Daoy (cell line): ENCODE data around the gene DNAH9. TPM values are rescaled to one million over a fixed set of nuclear protein-coding genes. Genes with fewer than 3 reads are reported as not detected.
A peak's percentile ranks its signal among the peaks of the same experiment; 100 is the strongest.

Source experiments
- DNase-seq: peaks from one replicate; pipeline ENCODE4 v3.0.0-alpha.2; 2015; ENCODE audit warnings: low read depth
- total RNA-seq: library from RNA; depleted of rRNA; stranded (reverse); fragments of >200 nt; shearing (Covaris generic); gene quantifications from 2 replicates; pipeline ENCODE4 v1.2.3, GENCODE V29; 2014

Gene DNAH9
- total RNA-seq, 1 experiment from 2014 or later: 0.74 TPM

GRCh38 chr17:11848330-11848729 lies 250.1 kb downstream of the DNAH9 start:
- DNase-seq: no peak

- no peak for DNase-seq
These were observed 254.0 kb downstream of the DNAH9 start for GRCh38 chr17:11852231-11852630.

DNA sequence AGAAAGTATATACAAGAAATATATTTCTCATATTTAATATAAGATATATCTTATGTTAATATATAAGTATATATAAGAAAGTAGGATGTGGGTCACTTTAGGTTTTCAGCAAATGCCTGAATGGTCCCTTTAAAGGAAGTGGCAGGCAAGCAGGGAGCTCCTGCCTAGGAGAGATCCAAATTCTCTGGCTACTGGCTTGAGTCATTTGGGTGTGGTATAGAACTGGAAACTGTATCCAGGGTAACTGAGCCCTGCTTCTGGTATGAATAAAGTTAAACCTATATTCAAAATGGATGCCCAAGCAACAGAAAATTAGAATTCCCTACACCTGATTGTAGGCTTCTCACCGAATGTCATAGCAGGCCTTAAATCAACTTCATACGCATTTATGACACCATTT lies 254.6 kb downstream of the DNAH9 start:
- DNase-seq: peak; percentile 55

GRCh38 chr17:11853321-11854151 lies 255.3 kb downstream of the DNAH9 start:
- DNase-seq: peak; percentile 41

- DNase-seq: no peak
These were observed 257.0 kb downstream of the DNAH9 start for GRCh38 chr17:11855306-11855705.

- no peak for DNase-seq
These were observed 258.7 kb downstream of the DNAH9 start for GRCh38 chr17:11857006-11857405.

GRCh38 chr17:11869680-11870394 lies 271.6 kb downstream of the DNAH9 start:
- DNase-seq: no peak

DNA sequence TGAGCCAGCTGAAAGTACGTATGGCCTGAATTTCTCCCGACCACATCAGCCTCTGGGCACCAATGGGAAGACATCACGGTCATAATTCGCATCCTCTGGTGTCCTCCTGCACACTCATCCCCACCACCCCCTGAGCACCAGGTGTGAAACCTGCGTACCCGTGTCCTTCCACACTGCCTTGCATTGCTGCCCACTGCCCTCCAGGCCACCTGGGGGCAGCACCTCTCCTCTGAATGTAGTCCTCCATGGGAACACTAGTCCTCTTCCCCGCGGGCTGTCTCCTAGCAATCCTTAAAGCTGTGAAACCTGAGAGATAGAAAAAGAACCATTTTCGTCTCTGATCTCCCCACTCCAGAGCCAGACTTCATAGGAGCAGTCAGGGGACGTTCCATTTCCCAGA lies 273.5 kb downstream of the DNAH9 start:
- DNase-seq: peak; percentile 35

- peak; percentile 45 for DNase-seq
These were observed 276.5 kb downstream of the DNAH9 start for GRCh38 chr17:11874756-11875155.

DNA sequence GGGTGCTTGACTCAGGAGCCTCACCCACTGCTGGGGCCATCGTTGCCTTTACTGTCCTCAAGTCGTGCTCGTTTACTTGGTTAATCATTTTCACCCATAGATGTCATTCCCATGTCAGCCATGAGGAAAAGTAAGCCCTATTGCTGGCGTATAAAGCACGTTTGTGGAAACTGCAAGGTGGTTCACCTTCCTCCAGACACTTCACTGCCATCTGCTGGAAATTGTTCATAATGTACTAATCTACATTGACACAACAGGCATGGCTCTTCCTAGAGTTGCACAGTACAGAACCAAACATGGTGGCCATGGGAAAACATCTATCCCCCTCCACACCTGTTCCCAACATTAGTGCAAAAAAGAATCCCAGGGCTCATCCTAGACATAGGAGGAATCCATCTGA lies 282.4 kb downstream of the DNAH9 start:
- peak; percentile 62 for DNase-seq

DNA sequence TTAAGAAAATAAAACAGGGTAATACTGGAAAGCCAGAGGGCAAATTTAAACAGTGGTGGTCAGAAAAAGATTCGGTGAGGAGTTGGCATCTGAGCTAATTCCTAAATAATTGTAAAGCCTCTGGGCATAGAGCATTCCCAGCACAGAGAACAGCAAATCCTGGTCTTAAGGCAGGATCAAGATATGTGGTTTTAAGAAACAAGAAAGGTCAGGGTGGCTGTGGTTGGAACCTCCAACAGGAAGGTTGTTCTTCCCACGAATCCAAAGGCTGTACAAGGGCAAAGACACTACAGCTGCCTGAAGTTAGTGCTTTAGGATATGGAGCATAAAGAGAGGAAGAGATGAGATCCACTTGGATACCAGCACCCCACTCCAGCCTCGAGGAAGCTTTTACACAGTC lies 284.4 kb downstream of the DNAH9 start:
- DNase-seq: no peak

GRCh38 chr17:11885051-11885450 lies 286.8 kb downstream of the DNAH9 start:
- DNase-seq: no peak

GRCh38 chr17:11889266-11889665 lies 291.0 kb downstream of the DNAH9 start:
- no peak for DNase-seq

DNA sequence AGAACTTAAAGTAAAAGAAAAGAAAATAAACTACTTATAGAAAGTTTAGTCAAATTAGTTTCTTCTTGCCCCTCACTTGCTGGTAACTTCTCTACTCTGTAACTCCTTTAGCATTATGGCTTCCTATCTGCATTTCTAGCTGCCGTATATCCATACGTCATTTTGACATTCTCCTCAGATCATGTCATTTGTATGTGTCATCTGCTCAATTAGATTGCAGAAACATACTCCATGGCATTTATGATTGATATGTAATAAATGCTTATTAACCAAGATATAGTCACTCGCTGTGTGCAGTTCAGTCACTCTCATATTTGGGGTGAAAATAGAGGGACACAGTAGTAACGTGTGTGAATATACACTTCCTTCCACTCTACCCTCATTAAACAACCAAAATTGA lies 295.6 kb downstream of the DNAH9 start:
- no peak for DNase-seq

- DNase-seq: no peak
These were observed 297.9 kb downstream of the DNAH9 start for GRCh38 chr17:11896199-11896598.

- DNase-seq: no peak
These were observed 300.4 kb downstream of the DNAH9 start for GRCh38 chr17:11898526-11899235.

GRCh38 chr17:11899537-11899942 lies 301.3 kb downstream of the DNAH9 start:
- no peak for DNase-seq

GRCh38 chr17:11900041-11900476 lies 301.8 kb downstream of the DNAH9 start:
- DNase-seq: no peak

DNA sequence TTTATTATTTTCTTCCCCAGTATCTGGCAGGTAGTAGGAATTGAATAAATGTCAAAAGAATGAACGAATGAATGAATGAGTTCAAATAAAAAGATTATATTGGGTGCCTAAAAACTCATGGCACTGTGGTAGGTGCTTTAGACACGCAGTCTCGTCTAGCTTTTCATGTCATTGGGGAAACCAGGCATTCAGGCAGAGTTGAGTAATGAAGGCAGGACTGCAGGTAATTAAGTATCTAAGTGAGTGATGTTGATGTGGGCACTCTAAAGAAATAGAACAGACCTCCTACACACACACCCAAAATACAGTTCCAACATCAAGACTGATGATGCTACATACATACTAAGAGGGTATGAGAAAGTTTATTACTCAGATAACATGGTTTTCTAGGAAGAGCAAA lies 302.4 kb downstream of the DNAH9 start:
- no peak for DNase-seq

- peak; percentile 28 for DNase-seq
These were observed 303.7 kb downstream of the DNAH9 start for GRCh38 chr17:11901931-11902330.

DNA sequence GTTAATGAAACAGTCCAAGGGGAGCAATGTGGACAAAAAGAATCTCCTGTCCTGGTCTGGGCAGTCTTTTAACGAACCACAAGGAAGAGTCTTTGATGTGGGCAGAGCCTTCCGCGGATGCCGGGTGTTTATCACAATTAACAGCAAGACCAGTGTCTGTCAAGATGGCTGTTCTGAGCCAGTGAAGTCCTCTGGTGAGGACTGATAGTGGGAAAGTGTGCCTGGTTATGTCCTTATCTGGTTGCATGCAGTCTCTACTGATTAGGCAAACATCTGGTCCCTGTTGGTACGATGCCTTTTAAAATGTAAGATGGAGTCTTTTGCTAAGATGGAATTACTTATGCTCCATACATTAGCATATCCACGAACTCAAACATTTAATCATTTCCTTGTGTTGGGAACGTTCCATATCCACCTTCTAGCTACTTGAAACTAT lies 310.5 kb downstream of the DNAH9 start:
- DNase-seq: no peak

DNA sequence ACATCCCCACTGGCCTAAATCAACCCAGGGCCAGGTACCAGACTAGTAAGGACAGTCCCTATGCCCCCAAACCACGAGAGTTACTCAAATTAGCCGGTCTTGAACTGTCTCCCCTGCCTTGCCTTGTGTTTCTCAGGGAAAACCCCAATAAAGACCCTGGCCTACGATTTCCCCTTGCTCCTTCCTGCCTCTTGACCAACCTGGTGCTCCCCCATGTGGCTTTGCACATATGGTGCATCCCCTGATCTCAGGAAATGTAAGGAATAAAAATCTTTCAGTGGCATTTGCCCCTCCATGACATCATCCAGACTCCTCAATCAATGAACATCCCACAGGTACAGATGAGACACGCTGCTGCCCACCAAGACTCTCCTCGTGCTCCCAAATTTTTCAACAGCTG lies 311.1 kb downstream of the DNAH9 start:
- DNase-seq: peak; percentile 37
